Tibial artery (tissue), 4 donors: ENCODE data around the gene EVI5L.

Experiments
- DNase-seq, 2 donors: peaks; one replicate each; pipeline ENCODE4 v3.0.0-alpha.2; 2019
- H3K27ac ChIP-seq, 2 donors: fragments of 200-600 bp; sonication (generic) in 1 of 2; 1 replicate in 1 of 2; 2 replicates in 1 of 2; pipeline ENCODE4 v1.5.1; 2018 to 2019; ENCODE audit warnings: mild to moderate bottlenecking in 1 of 2
- H3K27me3 ChIP-seq, 2 donors: fragments of 200-600 bp; sonication (generic) in 1 of 2; one replicate each; pipeline versions ENCODE4 v1.5.1 to v1.6.0; 2016 to 2019
- H3K36me3 ChIP-seq, 3 donors: fragments of 200-600 bp; sonication (generic) in 2 of 3; one replicate each; pipeline ENCODE4 v1.5.1; 2016 to 2019; ENCODE audit warnings: mild to moderate bottlenecking in 2 of 3
- H3K4me1 ChIP-seq, 4 donors: fragments of 200-600 bp; sonication (generic) in 2 of 4; 1 replicate in 3 of 4; 2 replicates in 1 of 4; pipeline ENCODE4 v1.5.1; 2016 to 2019
- H3K4me3 ChIP-seq, 2 donors: fragments of 200-600 bp; sonication (generic) in 1 of 2; 1 replicate in 1 of 2; 2 replicates in 1 of 2; pipeline ENCODE4 v1.5.1; 2018 to 2019; ENCODE audit warnings: mild to moderate bottlenecking in 2 of 2
- H3K9me3 ChIP-seq, 3 donors: fragments of 200-600 bp; sonication (generic) in 1 of 3; one replicate each; pipeline ENCODE4 v1.5.1; 2016 to 2019
- CTCF ChIP-seq, 2 experiments: fragments of 200-600 bp in 1 of 2; fragments of 450-650 bp in 1 of 2; IDR thresholded peaks; one replicate each; pipeline ENCODE4 v1.5.1; 2017 to 2019; ENCODE audit warnings: antibody characterized with exemption in 2 of 2, mild to moderate bottlenecking in 1 of 2, moderate library complexity in 1 of 2
- intact Hi-C: fragments of 100-400 bp; cut with DNase I; formaldehyde crosslinking; loops from one replicate; pipeline ENCODE4 v1.15.0; 2023; ENCODE audit warnings: low total_unique reads

The EVI5L gene

GRCh38 chr19:7852851-7853769 is 23.1 kb downstream of the EVI5L start:
- Histone ChIP-seq H3K27me3 (peaks cover 0 to 10% of the 10 kb centered on the region in 2 donors), H3K9me3 (no peaks in the 10 kb centered on the region), H3K4me1 (peaks cover 0 to 8% (median 0%) of the 10 kb centered on the region in 4 donors), H3K27ac (no peak overlapping the region), H3K36me3 (peaks cover 0 to 36% (median 8%) of the 10 kb centered on the region in 3 donors), H3K4me3 (no peak overlapping the region)
- no peak for DNase-seq
- peak; percentile 61 to 76 for TF ChIP-seq CTCF (IDR thresholded peaks at IDR 0.05)
- intact Hi-C loops = loop anchor here (5.0 kb wide), 2 partner anchors 49 to 399 kb away; partner anchors contain the start of gene MAP2K7

DNA sequence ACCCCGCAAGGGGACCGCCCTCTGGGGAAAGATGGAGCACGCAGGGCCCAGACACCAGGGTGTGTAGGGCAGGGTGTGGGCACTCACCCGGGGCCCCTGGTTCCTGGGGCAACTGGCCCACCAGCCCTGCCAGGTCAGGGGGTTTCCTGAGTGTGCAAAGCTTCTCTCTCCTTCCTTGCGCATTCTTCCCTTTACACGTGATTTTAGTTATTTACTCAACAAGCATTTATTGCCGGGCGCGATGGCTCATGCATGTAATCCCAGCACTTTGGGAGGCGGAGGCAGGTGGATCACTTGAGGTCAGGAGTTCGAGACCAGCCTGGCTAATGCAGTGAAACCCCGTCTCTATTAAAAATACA is 23.7 kb downstream of the EVI5L start:
- no peak for TF ChIP-seq CTCF (IDR thresholded peaks at IDR 0.05)
- Histone ChIP-seq H3K9me3 (no peaks in the 10 kb centered on the region), H3K36me3 (peaks cover 0 to 41% (median 14%) of the 10 kb centered on the region in 3 donors), H3K4me1 (peaks cover 0 to 8% (median 0%) of the 10 kb centered on the region in 4 donors), H3K27ac (no peak overlapping the region), H3K4me3 (no peak overlapping the region), H3K27me3 (peaks cover 0 to 16% of the 10 kb centered on the region in 2 donors)
- intact Hi-C loops = loop anchor here (5.0 kb wide), 2 partner anchors 49 to 399 kb away; partner anchors contain the start of gene MAP2K7
- DNase-seq = no peak

GRCh38 chr19:7855426-7856108 is 25.5 kb downstream of the EVI5L start:
- intact Hi-C loops = no loop called here

DNA sequence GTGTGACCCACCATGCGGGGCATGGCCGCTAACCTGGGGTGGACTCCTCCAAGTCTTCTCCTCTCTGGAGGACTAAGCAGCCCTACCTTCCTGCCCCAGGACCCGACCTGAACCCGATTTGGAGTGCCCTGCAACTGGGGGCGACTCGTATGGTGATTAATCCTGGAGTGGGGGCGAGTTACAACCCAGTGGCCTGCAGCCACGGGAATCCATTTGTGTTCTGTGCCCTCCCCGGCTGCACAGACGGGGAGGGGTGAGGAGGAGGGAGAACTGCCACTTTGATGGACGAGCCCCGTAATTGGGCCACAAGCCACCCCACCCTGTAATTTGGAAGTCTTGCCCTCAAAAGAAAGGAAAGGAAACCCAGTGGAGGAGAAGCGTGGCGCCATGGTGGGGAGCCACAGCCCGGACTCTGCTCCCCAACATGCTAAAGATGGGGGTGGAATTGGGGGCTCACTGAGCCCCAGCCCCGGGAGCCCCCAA is 26.1 kb downstream of the EVI5L start:
- Histone ChIP-seq H3K4me3 (no peak overlapping the region), H3K27me3 (peaks cover 0 to 30% of the 10 kb centered on the region in 2 donors), H3K4me1 (peaks cover 0 to 8% (median 0%) of the 10 kb centered on the region in 4 donors), H3K9me3 (no peaks in the 10 kb centered on the region), H3K36me3 (peaks cover 0 to 55% (median 16%) of the 10 kb centered on the region in 3 donors), H3K27ac (no peak overlapping the region)
- DNase-seq = no peak
- intact Hi-C loops = no loop called here
- TF ChIP-seq CTCF (IDR thresholded peaks at IDR 0.05) = no peak

More at GRCh38 chr19:7855426-7856108, 25.5 kb downstream of the EVI5L start:
- Histone ChIP-seq H3K4me3 (no peak overlapping the region), H3K9me3 (no peaks in the 10 kb centered on the region), H3K36me3 (peaks cover 0 to 50% (median 16%) of the 10 kb centered on the region in 3 donors), H3K27me3 (peaks cover 0 to 24% of the 10 kb centered on the region in 2 donors), H3K27ac (no peak overlapping the region), H3K4me1 (peaks cover 0 to 8% (median 0%) of the 10 kb centered on the region in 4 donors)
- DNase-seq = no peak
- no peak for TF ChIP-seq CTCF (IDR thresholded peaks at IDR 0.05)
